ENCODE measurements around the gene OFD1.

Gene OFD1

DNA sequence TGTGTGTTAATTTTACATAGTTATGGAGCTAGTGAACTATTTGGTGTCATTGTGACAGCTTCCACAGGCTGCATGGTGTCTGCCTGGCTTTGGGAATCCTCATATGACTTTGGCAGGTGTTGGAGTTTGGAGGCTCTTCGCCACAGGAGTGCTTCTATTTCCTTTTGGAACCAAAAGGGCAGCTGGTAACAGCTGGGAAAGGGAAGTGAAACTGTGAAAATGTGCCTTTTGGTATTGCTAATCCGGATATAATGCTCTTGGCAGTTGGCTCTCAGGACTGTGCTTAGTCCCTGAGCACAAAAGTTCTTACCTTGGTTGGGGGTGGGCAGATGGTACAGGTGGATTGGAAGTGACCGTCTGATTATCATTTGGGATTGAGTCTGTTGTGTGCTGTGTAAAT is 18.1 kb downstream of the OFD1 start:
- DNase-seq, result no peak

DNA sequence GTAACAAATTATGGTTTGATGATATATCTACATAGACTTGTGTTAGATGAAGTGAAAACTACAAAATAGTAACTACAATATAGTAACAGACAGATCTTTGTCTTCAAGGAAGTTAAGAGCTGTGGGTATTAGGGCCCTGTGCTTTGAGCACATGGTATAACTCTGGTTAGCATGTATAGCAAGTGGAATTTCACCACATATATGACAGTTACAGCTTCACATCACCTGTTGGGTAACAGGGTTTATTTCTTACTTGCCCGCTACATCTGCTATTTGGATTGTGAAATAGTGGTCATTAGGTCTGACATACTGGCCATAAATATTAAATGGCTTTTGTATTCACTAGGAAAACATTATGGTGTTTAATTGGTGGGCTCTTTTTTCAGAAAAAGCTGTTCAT is 20.2 kb downstream of the OFD1 start:
- DNase-seq, result no peak

DNA sequence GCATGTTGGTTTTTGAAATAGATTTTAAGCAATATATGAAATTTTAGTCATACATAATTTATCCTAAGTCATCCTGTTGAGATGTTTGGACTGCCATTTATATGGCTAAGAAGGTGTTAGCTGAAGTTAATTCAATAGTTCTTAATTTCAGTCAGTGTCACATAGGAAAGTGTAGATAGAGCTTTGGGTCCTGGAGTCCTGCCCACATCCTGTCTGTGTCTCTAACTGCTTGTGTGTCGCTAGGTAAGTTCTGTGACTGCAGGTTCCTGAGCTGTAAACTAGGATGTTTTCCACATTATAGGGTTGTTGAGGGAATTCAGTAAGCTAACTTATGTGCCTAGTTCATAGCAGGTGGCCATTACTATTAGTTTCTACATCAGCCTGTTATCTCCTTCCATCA is 20.7 kb downstream of the OFD1 start:
- no peak for DNase-seq

DNA sequence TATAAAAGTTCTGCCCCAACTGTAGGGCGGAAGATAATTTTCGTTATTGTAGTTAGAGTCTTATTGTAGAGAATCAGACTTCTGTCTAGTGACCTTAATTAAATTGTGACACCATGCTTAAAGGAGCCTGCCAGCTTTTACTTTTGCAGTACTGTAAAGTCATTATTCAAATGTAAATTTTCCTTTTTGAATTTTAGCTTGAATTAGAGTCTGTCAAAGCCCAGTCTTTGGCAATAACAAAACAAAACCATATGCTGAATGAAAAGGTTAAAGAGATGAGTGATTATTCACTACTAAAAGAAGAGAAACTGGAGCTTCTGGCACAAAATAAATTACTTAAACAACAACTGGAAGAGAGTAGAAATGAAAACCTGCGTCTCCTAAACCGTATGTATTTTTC is 21.8 kb downstream of the OFD1 start:
- no peak for DNase-seq

DNA sequence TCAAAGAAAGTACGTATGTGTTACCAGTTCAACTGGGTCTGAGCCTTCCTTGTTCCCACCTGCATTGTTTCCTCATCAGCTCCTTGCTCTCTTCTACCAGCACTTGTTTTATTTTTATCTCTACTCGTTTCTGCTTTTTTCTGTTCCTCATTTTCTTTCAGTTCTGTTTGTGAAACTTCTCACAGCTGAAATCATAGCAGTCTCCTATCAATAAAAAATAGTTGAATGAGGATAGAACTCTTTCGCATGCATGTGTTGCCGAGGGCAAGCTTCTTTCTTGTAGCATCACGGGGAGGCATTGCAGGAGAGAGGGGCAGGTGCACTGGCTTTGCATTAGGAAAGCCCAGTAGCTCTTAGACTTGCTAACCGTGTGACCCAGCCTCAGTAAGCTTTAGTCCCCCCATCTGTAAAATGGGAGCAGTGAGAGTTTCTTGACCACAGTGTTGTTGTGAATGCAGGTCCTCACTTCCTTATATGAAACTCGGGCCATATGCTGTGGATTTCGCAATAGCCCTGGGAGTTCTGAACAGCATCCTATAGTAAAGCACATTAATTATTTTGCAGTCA is 24.7 kb downstream of the OFD1 start:
- no peak for DNase-seq

DNA sequence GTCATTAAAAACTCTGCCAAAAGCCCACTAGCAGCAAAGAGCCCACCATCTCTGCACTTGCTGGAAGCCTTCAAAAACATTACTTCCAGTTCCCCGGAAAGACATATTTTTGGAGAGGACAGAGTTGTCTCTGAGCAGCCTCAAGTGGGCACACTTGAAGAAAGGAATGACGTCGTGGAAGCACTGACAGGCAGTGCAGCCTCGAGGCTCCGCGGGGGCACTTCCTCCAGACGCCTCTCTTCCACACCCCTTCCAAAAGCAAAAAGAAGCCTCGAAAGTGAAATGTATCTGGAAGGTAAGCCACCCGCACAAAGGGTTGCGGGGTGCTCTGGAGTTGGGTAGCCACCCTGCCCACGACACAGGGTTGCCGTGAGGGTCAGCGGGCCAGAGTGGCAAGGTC is 25.9 kb downstream of the OFD1 start:
- DNase-seq, result no peak

DNA sequence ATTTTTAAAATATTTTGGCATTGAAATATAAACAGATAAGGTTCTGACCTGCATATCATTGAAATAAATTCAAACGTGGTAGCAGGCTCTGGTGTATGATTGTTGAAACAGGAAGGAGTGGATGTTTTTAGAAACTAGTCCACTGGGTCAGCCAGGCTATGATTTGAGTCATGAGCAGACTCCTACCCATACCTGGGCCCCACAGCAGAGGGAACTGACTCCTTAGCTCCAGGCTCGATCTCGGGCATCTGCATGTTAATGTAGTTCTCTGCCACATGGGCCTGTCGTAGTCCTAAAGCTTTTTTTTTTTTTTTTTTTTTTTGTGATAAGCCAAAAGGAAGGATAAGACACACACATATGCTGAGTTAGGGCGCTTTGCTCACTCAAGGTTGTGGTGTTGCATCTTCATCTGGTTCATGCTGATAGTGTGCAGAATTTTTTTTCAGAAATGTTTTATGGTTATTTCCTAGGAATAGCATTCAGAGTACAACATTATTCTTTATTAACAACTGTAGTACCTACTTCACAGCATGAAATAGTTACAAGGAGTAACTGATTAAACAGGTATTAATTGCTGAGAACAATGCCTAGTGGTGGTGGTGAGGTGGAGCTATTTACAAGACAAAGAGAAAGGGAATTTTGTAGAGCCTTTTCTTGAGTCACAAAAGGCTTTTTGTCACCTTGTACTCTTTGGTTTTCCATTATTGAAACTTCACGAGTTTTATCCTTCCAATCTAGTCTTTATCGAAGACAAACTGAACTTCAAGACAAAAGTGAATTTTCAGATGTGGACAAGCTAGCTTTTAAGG is 27.3 kb downstream of the OFD1 start:
- DNase-seq, result no peak

DNA sequence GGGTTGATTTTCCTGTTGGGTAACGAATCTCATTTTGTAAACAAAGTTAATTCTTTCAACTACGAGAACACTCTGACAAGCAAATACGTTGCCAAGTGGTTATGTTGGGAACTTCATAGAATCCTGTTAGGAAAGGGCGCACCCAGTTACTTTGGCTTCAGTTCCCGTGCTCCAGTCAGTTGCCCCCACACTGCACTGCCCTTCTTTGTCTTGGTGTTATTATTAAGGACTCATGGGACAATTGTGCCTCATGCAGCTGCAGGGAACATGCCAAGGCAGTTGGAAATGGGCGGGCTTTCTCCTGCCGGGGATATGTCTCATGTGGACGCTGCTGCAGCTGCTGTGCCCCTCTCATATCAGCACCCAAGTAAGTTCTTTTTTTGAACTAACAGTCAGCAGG is 28.9 kb downstream of the OFD1 start:
- no peak for DNase-seq

DNA sequence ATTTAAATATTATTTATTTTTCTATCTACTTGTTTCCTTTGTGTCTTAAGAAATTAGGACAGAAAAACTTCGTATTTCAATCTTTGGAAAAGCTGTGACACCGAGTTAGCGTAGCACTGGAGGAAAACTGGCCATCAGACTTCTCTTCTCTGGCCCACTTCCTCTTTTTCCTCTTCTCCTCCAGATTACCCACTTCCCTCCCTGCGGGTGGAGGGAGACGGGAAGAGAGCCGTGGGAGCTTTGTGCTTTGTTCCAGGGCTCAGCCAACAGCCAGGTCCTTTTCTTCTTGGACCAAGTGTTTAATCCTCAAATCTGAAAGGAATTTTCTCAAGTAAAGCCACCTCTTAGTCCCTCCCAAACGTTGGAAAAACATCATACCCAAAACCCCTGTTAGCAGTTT is 29.7 kb downstream of the OFD1 start:
- no peak for DNase-seq

DNA sequence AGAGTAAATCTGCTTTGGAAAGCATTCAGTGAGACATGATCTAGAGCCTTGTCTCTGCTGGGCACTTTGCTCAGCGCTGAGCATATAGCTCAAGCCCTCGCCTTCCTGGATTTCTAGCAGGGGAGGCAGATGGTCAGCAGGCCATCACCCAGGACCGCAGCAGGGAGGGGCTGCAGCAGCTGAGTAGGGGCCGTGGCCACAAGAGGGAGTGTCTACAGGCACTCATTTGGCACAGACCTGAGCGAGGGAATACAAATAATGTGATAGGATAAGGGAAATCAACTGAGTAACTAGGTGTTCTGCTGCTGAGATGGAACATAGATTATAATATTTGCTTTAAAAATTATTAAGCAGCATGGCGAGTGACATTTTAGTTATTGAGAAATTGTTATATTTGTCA is 30.2 kb downstream of the OFD1 start:
- DNase-seq, result no peak

DNA sequence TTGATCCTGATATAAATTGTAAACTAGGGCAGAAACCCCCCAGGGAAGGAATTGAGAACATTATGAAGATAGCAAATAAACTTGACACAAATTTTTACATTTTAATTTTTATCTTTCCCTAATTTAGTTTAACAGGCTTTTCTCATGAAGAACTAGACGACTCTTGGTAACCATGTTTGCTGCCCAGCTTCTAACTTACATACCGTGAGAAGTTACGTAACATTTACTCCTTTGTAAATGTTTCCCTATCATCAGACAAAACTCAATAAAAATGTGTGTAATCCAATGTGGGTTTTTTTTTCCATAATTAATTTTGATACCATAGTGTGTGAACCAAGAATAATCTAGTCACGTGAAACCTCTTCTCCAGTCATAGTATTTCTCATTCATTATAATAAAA is 34.4 kb downstream of the OFD1 start:
- no peak for DNase-seq

DNA sequence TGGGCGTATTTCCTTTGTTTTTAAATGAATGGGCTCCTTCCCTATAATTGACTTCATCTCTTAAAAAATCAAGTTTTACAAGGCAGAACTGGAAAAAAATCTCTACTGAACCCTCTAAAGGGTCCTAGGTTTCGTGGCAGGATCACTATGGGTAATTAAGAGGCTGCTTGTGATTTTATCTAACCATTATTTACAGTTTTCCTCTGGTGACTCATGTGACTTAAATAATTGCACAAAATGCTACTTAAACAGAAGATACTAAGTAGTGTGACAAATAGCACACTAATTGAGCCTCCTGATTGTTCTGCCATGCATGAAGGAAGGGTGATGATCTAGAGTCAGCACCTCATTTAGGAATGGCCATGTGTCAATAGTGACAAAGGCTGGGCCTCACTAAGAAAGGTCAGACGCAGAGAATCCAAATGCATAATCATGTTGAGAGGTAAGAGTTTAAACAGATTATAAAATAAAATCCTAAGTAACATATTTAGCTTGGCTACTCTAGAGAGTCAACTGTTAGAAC is 35.5 kb downstream of the OFD1 start:
- peak; percentile 70 for DNase-seq

DNA sequence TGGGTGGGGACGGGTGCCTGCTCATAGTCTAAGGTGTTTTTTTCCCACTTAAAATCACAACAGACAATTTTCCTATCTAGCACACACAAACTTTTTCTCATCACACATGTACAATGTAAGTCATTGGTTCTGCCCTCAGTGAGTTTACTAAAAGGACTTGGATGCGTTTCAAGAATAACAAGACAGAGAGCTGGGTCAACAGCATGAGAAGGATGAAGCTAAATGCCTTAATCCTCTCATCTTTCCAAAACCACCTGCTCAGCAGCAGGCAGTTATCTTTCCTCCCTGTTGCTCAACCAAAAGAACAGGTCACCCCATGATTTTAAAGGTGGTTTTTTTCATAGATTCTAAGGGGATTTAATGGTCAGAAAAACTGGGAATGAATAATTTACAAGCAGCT is 40.1 kb downstream of the OFD1 start:
- no peak for DNase-seq

DNA sequence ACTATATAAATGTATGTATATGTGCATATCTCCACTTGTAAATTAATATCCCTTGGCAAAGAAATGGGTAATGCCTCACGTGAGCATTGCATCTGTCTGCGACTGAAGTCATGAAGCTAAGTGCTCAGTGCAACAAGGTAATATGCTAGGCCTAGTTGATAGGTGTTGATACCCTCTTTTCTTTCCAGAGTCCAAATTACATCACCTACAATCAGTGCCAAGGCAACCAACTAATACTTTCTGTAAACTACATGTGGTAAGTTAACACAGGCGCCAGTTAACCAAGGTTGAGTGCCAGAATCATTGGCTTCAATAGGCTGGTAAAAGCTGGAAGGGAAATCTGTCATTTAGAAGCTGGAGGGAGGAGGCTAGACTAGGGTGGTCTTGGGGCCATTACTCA is 41.3 kb downstream of the OFD1 start:
- DNase-seq, result no peak

DNA sequence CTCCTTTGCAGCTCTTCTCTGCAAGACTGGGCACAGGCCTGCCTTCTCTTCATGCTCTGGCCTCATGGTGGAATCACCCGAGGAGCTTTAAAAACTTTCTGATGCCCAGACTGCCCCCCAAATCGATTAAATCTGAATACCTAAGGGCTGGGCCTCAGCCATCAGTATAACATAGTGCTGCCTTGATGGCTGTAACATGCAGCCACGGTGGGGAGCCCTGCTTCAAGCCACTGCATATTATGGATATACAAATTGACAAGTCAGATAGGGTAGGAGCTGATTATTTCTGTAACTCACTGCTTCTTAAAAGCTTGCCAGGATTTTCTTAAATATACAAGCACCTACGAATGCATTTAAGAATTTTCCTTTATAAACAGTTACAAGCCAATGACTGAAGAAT is 41.8 kb downstream of the OFD1 start:
- DNase-seq, result no peak

DNA sequence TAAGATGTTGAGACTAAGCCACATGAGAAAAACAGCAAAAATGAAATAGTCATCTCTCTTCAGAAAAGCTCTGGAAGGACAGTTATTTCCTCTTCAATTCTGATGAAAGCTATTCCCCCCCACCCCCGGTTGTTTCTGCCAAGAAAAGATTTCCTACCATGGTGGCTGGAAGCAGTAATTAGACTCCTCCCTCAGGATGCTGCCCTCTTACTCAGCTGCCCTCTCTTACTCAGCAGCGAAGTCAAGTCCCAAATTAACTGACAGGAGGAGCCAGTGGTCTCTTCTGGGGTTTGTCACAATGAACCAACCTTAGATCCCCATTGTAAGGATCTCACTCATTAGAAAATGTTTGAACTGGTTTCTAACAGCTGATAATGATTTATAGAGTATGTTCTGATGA is 44.4 kb downstream of the OFD1 start:
- no peak for DNase-seq

DNA sequence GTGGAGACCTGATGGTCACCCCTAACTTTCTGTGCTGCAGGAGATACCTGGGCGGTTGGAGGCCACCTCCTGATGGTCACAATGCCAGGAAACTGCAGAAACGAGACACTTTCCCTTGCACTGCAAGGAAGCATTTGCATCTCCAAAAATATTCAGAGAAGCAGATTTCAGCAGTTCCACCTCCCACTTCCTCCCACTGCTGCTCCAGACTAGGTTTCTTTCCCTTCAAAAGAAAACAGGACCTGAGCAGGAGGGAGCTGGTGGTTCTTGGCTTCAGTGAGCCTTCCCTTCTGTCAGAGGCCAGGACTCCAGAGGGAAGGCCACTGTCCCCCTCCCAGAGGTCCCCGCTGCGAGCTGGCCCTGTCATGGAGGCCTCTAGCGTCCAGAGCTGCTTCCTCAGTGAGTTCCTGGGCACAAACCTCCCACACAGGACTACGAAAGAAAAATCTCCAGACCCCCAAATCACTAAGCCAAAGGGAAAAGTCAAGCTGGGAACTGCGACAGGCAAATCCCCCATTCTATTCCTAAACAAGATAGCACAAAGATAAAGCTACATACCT is 46.4 kb downstream of the OFD1 start:
- no peak for DNase-seq

DNA sequence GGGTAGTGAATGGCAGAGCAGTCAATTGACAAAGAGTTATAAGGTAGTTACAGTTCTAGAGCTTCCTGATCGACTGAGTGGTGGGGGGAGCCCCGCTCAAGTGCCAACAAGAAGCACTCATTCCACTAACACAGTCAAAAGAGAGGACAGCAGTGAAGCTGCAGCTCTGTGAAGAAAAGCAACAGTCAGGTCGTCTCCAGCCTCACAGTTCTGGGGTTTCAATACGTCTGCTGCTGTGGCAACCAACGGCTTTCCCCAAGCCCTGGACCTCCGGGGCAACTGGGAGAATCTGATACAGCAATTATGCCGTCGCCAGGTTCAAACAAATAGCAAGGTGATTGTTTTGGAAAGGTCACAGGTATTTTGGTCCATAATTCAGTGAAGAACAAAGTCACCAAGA is 51.5 kb downstream of the OFD1 start:
- DNase-seq, result peak; percentile 67

DNA sequence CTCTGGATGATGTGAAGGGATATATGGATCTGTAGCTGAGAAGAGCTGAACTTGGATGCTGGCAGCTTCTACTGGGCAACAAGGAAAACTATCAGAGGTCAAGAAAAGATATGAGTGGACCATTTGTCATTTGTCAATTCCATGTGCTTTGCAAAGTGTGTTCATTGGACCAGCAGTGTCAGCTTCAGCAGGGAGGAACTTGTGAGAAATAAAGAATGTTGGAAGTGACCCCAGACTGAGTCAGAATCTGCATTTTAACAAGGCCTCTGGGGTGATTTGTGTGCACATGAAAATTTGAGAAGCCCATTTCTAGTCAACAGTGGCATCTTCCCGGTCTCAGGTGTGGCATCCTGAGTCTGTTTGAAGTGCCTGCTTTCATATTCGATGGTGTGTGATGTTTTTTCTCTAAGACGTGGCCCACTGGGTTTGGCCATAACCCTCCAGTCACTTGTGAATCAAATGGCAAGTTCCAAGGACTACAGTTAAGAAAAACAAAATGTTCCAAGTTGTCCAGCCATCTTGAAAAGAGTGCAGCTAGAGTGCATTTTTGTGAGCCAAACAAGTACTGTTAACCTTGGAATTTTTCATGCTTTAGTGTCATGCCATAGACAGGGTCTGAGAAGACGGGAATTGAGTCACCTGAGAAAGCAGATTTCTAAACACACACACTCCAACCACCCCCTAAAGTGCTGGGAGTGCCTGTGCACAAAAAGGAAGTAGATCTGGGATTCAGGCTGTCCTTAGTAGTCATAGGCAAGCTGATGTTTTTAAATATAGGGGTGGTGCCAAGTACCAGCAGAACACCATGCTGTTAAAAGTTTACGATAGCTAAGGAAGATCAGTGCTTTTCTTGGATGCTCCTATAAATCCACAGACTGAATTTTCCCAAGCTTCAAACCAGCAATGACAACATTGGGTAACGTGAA is 55.9 kb downstream of the OFD1 start:
- DNase-seq, result no peak

DNA sequence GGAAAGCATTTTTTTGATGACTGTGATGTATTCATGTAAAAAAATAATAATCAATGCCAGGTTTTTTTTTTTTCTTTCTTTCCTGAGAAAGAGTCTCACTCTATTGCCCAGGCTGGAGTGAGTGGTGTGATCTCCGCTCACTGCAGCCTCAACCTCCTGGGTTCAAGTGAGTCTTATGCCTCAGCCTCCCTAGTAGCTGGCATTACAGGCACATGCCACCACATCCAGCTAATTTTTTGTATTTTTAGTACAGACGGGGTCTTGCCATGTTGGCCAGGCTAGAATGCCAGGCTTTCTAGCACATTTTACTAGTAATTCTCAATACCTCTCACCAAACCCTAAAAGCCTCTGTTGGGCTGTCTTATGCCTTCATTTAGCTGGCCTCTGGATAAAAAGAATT is 56.6 kb downstream of the OFD1 start:
- no peak for DNase-seq

DNA sequence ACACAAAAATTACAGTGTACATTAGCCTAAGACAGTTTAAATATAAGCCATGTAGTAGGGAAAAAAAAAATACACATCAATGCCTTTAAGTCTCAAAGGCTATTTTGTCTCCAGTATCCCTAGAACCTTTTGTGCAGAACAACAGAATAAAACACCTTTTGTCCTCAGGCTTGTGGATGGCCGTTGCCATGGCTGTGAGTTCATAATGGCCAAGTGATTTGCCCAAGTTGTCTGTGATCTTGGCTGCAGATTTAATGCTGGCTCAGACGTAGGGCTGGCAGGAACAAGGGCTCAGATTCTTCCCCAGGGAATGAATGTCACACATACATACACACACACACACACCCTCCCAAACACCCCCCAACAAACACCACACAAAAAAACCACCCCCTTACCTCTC is 57.0 kb downstream of the OFD1 start:
- DNase-seq, result no peak

DNA sequence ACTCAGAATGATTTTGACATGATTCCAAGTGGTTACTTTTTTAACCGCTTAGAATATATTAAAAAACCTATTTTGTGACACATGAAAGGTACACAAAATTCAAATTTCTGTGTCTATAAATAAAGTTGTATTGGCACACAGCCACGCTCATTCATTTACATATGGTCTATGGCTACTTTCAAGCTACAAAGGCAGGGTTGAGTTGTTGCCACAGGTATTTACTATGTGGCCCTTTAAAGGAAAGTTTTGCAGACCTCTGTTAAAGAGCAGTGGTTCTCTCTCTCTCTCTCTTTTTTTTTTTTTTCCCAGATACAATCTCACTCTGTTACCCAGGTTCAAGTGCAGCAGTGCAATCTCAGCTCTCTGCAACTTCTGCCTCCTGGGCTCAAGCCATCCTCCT is 59.3 kb downstream of the OFD1 start:
- no peak for DNase-seq

DNA sequence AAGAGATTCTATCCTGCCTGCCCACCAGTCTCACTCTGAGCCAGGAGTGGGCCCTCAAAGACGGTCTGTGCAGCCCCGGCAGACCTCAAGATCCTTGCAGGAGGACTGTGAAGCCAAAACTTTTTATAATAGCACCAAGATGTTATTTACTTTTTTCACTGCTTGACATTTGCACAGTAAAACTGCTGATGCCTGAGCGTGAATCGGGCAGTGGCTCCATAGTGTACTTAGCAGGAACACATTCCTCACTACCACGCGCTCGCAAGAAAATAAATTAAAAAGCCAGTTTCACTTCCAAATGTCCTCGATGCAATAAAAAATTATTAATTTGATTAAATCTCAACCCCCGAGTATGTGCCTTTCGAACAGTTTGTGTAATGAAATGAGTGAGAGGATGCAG is 59.9 kb downstream of the OFD1 start:
- DNase-seq, result no peak

Measured in NCI-H1417 treated with DMSO at 0.1 percent for 48 hours (cell line).